ENCODE data around the gene PARP14.
"Not testable (repeated sequence)": the region's sequence is repeated elsewhere in the genome, so short reads cannot be mapped to it uniquely, and the experiment has no call there.

Gene PARP14

GRCh38 chr3:122727766-122728165 is 47.1 kb downstream of the PARP14 start:
- DNase-seq = no peak

GRCh38 chr3:122728186-122728585 is 47.5 kb downstream of the PARP14 start:
- DNase-seq = no peak

DNA sequence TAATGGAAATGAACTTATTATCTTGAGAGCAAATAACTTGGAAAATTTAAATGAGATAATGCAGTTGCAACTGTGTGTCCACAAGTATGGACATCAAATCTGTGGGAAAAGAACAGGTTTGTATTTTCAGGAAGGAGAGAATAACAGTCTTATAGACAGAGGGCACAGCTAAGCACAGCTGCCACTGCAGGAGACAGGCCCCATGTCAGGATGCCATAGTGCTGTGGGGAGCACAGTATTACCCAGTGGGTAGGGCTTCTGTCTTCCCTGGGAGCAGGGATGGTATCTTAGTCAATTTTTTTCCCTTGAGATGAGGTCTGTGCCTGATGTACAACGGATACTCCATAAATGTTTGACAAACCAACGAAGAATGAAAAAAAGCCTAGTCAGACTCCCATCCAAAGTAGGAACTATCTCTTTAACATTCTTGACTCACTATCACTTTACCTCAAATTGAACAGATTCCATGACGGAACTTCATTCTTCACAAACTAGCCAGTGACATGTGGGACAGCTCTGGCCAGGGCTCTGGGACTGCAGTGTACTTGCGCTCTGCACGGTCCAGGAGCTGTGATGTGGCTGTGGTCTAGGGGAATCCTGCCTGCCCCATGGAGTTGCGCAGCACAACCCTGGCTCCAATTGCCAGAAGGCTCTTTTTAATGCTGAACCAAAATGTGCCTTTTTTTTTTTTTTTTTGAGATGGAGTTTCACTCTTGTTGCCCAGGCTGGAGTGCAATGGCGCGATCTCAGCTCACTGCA is 48.3 kb downstream of the PARP14 start:
- DNase-seq = no peak

DNA sequence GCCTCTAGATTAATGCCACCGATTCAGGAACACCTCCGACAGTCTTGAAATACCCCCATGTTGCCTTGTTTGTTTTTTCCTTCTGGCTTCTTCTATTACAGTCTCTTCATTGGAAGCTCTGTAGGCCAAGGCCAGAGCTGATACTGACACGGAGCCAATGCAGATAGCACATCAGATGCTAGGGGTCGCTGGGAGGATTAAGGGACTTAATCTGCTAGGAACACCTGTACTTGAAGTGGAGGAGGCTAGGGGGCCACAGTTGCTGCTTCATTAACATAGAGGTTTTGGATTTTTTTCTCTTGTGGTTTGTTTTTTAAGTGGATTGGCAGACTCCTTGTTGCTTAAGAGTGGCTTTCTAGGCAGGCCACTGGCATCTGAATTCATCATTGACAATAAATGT is 49.6 kb downstream of the PARP14 start:
- DNase-seq = no peak

- not testable (repeated sequence) for DNase-seq
Observed at GRCh38 chr3:122732682-122733525, 52.3 kb downstream of the PARP14 start.

DNA sequence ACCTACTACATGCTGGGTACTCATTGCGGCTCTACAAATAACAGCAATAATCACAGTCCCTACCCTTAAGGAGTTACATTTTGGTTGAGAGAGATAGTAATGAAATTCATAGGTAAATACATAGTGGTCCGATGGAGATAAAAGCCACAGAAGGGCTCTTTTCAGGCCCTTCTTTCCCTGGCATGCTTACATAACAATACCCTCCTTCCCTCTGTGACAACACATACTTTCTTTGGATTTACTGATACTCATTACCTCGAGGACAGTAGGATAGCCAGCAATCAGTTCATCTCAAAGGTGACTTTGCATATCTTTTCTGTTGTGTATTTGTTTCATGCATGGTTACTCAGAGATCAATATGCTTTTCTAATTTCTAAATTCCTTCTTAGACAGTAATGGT is 58.5 kb downstream of the PARP14 start:
- no peak for DNase-seq

GRCh38 chr3:122742234-122742633 is 61.6 kb downstream of the PARP14 start:
- DNase-seq = no peak

GRCh38 chr3:122743581-122744120 is 63.0 kb downstream of the PARP14 start:
- no peak for DNase-seq

DNA sequence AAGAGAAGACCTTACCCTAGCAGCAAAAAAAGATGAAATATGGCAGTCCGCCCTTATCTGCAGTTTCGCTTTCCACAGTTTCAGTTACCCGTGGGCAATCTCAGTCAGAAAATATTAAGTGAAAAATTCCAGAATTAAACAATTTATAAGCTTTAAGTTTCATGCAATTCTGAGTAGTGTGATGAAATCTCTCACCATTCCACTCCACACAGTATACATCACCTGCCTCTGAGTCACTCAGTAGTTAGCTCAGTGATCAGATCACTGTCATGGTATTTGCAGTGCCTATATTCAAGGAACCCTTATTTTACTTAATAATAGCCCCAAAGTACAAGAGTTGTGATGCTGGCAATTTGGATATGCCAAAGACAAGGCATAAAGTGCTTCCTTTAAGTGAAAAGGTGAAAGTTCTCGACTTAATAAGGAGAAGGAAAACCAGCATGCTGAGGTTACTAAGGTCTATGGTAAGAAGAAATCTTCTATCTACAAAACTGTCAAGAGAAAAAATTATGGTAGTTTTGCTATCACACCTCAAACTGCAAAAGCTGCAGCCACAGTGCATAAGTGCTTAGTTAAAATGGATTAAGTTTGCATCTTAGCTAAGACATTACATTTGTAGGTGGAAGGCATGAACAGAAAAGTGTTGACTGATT is 64.9 kb downstream of the PARP14 start:
- DNase-seq = no peak

DNA sequence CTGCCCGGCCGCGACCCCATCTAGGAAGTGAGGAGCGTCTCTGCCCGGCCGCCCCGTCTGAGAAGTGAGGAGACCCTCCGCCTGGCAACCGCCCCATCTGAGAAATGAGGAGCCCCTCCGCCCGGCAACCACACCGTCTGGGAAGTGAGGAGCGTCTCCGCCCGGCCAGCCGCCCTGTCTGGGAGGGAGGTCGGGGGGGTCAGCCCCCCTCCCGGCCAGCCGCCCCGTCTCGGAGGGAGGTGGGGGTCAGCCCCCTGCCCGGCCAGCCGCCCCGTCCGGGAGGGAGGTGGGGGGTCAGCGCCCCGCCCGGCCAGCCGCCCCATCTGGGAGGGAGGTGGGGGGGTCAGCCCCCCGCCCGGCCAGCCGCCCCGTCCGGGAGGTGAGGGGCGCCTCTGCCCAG is 66.7 kb downstream of the PARP14 start:
- DNase-seq = not testable (repeated sequence)

DNA sequence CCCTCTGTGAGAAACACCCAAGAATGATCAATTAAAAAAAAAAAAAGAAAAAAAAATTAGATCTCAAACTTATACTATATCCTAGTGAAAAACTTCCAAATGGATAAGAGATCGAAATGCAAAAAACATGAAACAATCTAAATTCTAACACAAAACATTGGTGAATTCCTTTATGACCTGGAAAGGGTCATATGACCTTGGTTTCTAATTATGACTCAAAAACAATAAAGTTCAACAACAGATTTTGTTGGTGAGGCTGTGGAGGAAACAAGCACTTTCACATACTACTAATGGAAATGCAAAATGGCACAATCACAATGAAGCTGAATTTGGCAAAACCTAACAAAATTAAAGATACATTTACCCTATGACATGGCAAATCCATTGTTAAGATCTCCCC is 67.7 kb downstream of the PARP14 start:
- DNase-seq = no peak

DNA sequence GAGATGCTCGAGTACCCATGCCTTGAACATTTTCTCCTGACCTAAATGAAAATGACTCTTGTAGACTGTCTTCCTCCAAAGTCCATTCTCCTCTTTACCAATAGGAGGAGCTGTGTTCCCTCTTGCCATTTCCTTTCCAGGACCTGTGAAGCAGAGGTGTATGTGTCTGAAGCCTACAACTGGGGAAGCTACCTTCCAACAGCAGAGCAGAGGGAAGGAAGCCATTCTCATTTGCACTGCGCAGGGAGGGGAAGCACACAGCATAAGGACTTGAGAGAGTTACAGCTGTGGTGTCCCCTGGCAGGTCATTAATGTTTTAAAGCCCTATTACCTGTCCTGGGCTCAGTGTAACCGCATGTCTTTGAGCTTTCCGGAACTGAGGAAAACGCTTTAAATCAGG is 74.3 kb downstream of the PARP14 start:
- no peak for DNase-seq

GRCh38 chr3:122755491-122755890 is 74.9 kb downstream of the PARP14 start:
- no peak for DNase-seq

DNA sequence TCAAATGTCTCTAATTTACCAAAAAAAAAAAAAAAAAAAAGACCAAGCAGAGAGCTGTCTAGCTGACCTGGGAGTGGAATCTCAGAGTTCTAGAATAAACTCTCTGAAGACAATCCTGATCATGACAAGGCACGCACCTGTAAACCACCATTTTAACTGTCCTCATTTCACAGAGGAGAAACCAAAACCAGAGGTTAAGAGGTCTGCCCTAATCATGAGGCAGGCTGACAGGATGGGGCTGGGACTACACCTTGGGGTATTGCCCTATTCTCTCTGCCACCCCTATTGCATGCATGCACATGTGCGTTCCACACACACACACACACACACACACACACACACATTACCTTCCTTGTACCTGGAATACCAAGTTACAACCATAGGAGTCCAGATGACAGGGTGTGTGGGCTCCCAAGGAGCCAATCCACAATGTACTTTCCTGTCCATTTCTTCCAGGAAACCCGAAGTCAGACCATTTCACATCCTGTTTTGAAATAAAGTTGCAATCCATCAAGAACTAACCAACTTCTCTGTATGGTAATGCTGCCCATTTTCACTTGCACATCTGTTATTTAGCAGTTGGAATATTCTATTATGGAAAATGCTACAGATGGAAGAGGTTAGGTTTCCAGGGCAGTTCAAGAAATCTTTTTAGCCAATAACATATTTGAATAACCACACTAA is 78.4 kb downstream of the PARP14 start:
- DNase-seq = no peak

- no peak for DNase-seq
Observed at GRCh38 chr3:122760453-122761271, 80.0 kb downstream of the PARP14 start.

DNA sequence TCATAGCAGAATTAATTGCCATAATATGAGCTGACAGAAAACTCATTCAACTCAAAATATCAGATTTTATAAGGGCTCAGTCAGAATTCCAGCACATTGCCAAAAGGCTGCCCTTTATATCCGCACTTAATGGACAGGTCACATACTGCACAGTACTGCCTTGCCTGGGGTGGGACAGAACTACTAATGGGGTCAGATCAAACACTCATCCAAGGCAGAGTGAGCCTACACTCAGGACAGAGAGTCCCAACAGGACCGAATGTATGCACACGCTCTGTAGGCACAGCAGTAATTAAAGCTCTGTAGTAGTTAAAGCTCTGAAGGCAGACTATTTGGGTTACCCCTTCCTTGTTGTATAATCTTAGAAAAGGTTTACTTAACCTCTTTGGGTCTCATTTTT is 85.8 kb downstream of the PARP14 start:
- no peak for DNase-seq

GRCh38 chr3:122767540-122768372 is 87.1 kb downstream of the PARP14 start:
- no peak for DNase-seq

DNA sequence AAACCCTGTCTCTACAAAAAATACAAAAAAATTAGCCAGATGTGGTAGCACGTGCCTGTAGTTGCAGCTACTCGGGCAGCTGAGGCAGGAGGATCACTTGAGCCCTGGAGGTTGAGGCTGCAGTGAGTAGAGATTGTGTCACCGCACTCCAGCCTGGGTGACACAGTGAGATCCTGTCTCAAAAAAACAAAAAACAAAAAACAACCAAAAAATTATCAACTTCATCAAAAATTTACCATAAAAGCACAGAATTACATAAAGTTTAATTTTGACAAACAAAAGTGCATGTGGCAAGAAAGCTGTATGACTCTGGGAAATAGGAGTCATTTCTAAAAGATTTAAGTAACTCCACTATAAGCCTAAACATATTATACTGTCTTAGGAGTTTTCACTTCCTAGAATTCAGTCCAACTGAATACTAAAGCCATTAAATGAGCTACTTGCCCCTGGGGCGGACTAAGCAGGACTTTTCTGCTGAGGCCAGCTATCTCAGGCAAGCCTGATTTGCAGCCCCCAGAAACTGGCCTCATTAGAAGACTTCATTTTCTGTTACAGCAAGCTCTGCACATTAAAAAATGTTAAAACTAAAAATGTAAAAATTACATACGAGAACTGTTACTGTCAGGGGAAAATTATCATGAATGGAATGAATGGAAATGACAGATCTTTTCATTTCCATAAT is 90.0 kb downstream of the PARP14 start:
- no peak for DNase-seq

DNA sequence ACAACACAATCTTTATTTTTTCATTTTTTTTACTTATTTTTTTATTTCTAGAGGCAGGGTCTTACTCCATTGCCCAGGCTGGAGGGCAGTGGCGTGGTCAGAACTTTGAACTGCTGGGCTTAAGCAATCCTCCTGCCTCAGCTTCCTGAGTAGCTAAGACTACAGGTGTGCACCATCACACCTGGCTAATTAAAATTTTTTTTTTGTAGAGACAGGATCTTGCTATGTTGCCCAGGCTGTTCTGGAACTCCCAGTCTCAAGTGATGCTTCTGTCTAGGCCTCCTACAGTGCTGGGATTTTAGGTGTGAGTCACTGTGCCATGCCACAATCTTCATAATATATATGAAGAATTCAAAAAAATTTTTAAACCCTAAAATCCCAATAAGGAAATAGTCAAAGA is 92.2 kb downstream of the PARP14 start:
- DNase-seq = no peak

GRCh38 chr3:122773944-122774509 is 93.4 kb downstream of the PARP14 start:
- DNase-seq = no peak
